AG08396 (cell line): ENCODE measurements around the gene PJA2.
"Not testable (repeated sequence)": the region's sequence is repeated elsewhere in the genome, so short reads cannot be mapped to it uniquely, and the experiment has no call there.

Experiments used
- DNase-seq: peaks from one replicate; pipeline ENCODE4 v3.0.0; 2012; ENCODE audit warnings: low spot score, mixed read lengths

The PJA2 gene

DNA sequence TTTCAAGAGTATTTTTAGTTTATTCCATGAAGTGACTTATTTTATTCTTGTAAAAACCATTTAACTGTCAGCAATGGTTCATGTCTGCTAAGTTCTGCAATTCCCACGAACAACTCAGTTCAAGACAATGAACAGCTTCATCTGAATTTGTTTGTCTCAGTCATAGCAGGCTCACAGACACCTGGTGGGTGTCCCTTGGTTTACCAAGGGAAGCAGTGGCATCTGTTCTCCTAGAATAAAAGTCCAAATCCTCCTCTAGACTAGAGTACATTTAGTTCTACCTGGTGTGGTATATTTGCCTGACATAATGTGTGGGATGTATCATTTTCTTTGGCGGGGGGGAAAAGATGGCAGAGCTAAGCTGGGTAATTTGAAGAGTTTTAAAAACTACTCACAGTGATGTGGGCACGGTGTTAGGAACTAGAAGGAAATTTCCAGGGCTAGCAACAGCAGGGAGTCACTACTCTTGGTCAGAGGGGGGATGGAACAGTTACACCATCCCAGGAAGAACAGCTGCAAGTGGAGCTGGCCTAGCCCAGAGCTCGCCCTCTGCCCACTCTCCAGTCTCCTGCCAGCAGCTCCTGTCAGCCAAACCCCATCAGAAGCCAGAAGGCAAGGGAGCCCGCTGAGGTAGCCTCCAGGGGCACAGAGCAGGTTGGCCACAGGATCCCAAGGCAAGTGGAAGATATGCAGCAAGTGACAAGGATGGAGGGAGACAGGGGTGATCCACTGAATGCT, 100.3 kb downstream of the PJA2 start:
- no peak for DNase-seq

DNA sequence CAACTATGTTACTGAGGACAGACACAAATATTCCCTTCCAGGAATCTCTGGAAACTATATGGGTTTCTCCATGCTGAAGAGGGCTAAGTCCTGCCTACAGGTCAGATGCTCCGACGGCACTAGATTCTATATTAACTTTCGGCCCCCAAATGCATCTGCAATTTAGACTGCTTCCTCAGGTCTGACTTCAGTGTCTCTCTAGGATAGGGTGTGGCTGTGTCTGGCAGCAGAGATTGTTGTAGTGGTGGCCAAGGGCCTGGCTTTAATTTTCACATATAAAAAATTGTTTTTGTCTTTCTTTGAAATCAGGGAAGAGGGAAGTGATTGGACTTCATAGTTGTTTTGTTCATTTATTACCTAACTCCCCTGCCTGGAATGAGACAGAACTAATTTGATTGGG, 101.8 kb downstream of the PJA2 start:
- no peak for DNase-seq

DNA sequence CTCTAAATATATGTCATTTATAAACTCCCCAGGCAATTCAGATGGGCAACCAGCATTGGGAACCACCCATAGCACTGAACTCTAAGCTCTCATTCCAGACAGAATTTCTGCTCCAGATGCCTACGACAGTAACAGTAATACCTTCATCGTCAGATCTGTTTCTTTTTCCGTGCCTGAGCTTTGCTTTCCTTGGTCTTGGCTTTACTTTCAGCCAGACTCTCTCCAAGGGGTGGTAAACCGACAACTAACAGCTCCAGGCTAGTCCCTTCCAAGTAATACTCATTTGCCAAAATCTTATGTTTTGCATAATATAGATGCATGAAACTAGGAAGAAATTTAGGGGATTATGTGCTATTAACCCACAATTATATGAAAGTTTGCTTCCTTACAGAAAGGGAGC, 102.3 kb downstream of the PJA2 start:
- no peak for DNase-seq

DNA sequence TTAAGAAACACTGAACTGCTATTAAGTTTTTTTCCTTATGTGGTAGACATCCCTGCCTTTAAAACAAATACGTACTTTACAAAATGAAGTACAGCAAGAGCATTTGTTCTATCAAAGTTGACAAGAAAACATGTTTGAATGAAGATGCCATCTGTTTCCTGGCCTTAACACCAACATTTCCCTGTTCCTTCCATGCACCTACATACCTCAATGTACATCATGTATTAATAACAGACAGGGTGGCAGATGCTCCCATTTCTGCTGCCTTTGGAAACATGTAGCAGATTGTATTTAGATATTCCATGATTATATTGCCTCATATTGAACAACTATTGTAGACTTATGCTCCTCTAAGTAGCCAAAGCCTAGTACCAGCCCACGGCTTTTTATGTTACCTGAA, 104.4 kb downstream of the PJA2 start:
- no peak for DNase-seq

DNA sequence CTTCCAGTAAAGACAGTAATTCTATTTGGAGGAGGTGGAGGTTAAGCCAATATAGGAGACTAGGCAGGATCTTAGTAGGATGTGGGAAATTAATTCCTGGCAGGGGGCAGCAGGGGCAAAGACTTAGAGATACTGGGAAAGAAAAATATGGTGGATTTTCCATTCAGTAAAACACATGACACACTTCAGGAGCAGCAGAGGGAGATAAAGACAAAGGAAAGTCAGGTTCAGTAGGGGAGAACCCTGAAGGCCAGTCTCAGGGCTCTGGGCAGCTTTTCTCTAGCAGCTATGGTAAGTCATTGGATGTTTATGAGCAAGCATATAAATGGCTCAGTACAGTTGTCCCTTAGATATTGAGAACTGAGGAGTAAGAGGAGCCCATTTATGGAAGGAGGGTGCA, 105.5 kb downstream of the PJA2 start:
- DNase-seq, result no peak

DNA sequence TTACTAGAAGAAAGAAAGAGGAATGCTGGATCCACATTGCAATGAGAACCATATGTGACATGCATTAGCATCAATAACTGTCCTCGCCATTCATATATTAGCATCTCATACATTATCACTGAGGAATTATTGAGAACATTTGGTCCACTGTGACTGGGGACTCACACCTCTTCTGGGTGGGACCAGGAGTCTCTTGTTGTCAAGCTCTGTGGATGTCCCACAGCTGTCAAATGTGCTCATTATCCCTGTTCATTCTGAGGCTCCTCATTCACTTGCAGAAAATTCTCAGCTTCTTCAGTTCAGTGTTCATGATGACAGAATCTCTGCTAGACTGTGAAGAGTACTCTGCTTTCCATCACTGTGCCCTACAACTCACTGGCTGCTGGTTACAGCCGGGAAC, 109.4 kb downstream of the PJA2 start:
- no peak for DNase-seq

DNA sequence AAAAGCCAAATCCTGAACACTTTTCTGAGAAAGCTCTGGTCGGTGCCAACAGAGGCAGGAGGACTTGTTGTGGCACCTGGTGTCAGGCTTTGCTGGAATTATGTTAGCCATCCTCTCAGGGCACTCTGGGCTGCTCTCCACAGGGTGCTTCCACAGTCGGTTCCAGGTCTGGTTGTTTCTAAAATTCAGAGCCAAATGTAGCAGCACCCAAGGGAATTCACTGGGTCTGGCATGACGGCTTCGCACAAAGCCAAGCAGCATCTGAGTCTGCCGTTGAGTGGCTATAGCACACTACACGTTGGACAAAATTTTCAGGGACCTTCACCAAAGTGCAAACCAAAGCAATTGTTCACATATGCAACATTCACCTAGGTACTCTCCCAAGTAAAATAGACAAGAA, 110.2 kb downstream of the PJA2 start:
- DNase-seq, result no peak

DNA sequence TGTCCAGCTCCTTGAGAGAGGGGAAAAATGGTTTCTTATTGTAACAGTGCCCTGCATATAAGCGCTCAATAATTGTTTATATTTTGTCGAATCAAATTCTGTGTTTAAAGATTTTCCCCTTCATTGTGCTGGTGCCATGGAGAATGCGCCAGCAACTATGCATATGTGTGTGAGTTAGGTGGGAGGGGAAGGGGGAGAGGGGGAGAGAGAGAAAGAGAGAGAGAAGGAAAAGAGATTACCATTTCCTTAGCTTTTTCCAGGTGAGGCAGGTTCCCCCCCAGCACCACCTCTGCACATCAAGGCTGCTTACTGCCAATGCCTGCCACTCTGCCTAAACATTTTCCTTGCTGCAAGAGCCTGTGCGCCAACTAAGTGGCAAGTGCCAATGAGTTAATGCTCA, 111.0 kb downstream of the PJA2 start:
- DNase-seq, result no peak

DNA sequence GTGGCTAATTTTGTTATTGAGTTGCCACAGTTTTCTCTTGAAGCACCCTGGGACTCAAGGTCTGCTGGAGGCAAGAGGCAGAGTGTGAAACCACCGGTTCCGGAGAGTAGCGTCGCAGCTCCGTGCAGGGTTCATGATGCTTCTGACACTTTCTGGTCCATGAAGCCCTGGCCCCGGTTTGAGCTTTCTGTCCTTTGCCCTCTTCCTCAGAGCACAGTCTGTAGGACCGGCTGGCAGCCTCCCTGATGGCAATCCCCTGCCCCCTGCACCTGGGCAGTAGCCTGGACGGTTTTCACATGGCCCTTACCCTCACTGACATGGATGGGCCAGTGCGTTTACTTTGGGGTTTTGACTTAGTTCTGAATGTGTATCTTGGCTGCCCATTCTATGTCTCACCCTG, 111.9 kb downstream of the PJA2 start:
- DNase-seq, result no peak

DNA sequence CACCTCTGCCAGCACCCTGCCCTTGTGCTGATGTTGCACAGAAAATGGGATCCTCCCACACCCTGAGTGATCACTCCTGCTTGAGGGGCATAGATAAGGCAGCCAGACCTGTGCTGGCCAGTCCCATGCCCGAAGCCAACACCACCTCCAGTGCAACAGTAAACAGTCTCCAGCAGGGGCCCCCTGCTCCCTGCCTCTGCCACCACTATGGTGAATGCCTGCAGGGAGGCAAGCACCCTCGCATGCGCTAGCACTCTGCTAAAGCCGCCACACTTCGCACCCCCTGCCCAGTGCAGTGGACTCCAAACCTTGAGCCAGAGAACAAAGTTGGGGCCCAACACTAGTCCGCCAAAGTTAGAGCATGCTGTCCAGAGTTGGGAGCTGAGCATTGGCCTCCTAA, 118.7 kb downstream of the PJA2 start:
- DNase-seq, result no peak

DNA sequence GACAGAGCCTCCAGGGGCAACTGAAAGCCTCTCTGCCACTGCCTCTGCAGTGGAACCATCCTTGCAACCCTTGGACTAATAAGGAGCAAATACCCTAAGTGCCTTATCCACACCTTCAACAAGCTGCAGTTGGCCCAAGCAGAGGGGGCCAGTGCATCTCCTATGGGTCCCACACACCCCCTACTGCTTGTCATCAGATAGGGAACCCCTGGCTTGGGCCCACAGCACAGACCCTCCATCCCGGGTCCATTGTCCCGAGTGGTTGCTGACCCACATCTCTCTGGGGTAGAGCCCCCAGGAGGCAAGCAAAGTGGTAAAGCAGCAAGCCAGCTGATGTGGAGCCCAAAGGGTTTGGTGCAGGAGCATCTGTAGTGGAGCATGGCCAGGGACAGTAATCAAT, 119.5 kb downstream of the PJA2 start:
- no peak for DNase-seq

DNA sequence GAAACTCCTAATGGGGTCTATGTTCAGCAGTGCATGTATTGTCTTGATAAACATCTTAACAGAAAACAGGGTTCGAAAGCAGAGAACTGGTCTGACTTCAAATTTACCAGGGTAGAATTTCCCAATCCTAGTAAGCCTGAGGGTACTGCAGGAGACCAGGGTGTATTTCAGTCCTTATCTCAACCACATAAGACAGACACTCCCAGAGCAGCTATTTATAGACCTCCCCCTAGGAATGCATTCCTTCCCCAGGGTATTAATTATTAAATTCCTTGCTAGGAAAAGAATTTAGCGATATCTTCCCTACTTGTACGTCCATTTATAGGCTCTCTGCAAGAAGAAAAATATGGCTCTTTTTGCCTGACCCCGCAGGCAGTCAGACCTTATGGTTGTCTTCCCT, 123.1 kb downstream of the PJA2 start:
- DNase-seq, result not testable (repeated sequence)
